Activated naive CD8-positive, alpha-beta T cell treated with anti-CD3 and anti-CD28 coated beads, Interleukin-2, amount 50 U/mL, for 16 hours (primary cell): ENCODE results near the gene B4GALT3.
A peak's percentile ranks its signal among the peaks of the same experiment; 100 is the strongest.
"Not testable (repeated sequence)": the region's sequence is repeated elsewhere in the genome, so short reads cannot be mapped to it uniquely, and the experiment has no call there.

Source experiments
- DNase-seq: peaks from one replicate; pipeline ENCODE4 v3.0.0-alpha.2; 2020; ENCODE audit warnings: low read depth, low spot score

B4GALT3 gene

GRCh38 chr1:161177112-161177935 lies at the start of gene B4GALT3:
Gene B4GALT3 (minus strand): TSS chr1:161177507. CDS start chr1:161176060, 1,447 bp downstream.
- DNase-seq, result peak; percentile 94

- DNase-seq, result no peak
Observed at GRCh38 chr1:161226759-161227158, 49.5 kb upstream of the B4GALT3 start.

DNA sequence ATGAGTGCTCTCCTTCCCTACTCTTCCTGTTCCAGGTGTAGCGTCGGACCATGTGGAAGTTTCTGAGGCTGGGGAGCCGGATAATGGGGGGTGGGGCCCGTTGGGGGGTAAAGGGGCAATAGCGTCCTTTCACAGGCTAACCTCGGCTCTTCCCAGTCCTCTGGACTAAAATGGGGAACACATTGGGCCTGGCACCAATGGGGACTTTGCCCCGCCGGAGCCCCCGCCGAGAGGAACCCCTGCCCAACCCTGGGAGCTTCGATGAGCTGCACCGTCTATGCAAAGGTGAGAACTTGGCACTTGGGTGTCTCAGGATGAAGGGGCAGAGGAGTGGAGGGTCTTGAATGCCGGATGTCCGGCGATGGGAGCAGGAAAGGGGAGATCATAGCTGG lies 49.0 kb upstream of the B4GALT3 start:
- no peak for DNase-seq

DNA sequence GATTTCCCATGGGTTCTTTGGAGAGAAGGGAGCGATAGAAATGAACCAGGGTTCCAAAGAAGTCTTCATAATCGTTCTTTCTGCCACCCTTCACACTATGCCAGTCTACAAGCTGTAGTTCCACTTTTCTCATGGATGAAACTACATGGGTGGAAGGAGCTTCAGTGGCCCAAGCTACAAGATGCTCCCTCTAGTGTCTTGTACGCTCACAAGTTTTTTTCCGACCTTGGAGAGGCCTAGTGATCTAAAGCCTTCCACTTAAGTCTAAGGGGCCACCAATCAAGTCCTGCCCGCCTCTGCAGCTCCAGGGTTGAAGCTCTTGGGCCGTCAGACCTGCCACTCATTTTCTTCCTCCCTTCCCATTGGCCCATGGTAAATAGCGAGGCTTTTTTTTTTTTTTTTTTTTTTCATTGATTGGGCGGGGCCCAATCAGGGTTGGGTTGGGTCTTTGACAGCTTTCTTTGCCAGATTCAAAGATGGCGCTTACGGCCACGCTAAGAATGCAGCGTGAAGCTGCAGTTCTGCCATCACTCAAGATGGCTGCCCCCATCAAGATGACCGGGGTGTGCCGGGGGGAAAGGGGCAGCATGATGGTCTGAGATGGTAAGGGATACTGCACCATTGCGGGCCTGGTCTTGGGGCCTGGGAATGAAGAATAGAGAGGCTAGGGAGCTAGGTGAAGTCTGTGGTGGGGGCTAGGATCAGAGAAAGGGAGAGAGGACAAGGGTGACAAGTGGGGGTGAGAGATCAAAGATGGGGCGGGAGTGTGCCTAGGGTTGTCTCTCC lies 48.4 kb upstream of the B4GALT3 start, which contains the start of gene TOMM40L:
Gene TOMM40L (plus strand): TSS at position 527 of the 786 bp plus-strand sequence. CDS start 430 bp downstream, outside the sequence.
- DNase-seq, result peak; percentile 62

DNA sequence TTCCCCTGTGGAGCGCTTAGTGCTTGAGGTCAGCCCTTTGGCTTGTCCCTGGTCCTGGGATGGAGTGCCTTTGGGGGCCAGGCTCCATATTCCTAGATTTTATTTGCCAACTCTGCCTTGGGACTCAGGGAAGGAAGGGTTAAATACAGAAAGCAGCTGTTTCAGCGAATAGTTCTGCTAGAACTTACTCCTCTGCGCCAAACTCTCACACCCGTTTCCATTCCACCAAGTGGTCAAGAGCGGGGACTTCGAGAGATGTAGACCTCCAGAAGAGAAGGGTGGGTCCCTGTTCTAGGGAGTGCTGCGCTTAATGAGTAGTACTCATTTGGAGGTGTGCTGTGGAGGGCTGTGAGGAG lies 47.8 kb upstream of the B4GALT3 start:
- DNase-seq, result no peak

- not testable (repeated sequence) for DNase-seq
Observed at GRCh38 chr1:161224695-161225087, 47.4 kb upstream of the B4GALT3 start.

DNA sequence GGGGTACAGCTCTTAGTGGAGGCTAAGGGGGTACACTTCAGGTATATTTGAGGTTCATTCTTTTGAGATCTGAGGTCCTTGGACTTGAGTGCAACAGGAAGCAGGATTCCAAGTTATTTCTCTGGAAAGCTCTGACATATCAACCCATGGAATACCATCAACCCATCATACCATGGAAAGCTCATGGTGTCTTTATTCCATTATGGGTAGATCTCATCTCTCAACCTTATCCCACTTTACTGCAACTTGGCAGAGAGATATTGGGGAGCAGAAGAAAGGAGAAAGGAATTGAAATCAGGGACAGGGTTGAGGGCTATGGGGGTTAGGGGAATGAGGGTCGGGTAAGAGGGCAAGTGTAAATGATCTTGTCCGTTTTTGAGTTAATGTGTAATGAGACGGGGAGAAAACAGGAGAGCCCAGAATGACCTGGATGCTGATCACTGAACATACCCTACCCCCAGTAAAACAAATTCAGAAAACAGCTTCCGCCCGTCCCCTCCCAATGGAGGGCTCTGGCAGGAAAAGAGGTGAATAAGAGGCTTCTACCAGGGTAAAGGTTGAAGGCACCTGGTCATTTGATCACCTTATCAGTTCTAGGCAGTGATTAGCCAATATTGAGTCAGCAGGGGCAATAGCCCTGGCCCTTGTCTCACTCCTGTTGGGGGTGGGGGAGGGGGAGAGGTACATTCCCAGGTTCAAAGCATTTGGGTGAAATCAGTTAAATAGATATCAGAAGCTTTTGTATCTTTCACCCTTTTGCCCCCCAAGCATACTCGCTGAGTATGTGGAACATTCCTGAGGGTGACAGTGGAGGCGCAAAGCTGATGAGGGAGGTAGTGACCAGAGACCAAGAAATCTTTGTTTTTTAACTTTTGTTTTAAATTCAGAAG lies 46.7 kb upstream of the B4GALT3 start:
- DNase-seq, result no peak

DNA sequence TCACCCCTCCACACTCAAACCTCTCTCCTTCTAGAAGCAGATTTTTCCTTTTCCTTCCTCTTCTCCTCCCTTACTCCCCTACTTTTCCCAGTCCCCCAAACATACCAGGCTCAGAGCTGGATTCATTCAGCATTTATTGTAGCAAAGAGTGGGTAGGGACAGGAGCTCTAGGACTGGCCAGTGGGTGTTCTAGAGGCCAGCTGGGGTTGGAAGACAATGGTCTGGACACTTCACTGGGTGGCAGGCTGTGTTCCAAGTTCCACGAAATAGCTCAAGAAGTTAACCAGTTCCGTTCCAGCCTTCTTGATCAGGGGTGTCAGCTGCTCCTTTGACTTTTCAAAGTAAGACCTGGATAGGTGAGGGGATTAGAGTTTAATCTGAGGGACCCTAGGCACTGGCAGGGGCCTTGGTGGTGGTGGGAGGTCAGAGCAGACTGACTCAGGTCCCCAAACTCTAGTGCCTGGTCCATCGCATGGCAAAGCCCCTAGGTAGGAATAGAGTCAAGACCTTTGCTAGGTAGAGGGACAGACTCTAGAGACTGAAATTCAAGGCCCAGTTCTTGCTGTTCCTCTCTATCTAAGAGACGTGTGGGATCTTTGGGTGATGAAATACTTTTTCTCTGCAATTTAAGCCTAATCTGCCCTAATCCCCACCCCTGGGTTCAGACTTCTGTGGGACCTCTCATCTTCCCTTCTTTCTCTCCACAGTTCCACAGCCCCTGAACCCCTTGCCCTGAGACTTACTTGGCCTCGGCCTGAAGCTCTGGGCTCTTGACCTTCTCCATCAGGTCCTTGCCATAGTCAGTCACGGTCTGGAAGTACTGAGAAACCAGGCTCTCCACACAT lies 45.1 kb upstream of the B4GALT3 start:
- no peak for DNase-seq

DNA sequence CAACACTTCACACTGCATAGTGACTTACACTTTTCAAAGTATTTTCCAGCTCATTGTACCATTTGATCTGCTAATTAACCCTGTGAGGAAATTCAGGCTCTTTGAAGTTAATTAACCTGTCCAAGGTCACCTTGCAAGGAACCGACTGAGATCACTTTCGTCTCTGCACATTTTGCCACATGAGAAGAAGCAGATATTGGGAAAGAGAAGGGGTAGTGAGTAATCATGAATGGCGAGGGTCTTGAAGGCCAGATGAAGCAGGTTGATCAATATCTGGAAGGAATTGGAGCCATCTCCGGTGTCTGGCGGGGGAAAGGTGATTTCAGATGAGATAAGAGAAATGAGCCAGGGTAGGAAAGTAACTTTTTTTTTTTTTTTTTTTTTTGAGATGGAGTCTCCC lies 42.7 kb upstream of the B4GALT3 start:
- DNase-seq, result no peak

DNA sequence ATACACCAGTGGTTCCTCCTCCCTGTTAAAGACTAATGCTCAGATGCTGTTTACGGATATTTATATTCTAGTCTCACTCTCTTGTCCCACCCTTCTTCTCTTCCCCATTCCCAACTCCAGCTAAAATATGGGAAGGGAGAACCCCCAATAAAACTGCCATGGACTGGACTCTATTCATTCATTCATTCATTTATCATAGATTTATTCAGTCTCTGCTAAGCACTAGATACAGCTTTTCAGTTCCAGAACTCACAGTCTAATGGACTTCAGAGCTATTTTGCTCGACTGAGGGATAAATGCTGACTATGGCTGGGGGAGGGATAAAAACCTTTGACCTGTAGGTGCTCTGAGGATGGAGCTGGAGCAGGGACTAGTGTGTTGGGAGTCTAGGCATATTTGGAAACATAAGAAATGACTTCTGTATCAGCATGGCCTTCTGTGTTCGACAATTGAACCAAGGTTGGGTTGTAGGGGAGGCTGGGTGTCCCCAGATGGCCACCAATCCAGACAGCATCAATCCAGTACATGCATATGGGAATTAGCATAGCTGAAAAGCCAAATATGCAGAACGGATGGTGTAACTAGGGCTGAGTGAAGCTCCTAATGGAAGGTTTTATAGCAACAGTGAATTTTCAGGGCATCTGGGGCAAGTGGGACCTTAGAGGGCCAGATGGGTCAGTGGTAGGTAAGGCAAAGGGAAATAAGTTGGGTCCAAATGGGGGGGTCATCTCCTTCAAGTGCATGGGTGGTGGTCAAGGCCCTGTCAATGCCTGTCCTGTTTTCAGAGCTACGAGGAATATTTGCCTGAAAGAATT lies 42.0 kb upstream of the B4GALT3 start:
- no peak for DNase-seq

GRCh38 chr1:161218301-161219077 lies 41.2 kb upstream of the B4GALT3 start:
- DNase-seq, result no peak

DNA sequence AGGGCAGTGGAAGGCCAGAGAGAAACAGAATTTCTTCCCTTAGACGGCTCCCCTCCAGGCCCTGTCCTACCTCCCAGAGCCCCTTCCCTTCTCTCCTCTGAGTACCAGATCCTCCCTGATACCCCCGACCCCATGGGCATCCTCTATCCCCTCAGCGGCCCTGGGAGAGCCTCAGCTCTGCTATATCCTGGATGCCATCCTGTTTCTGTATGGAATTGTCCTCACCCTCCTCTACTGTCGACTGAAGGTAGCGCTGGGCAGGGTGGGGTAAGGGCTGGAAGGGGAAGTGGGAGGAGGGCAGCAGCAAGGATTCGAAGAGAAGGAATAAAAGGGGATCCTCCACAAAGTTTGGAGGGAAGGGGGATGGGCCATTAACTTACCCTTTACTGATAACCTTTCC lies 40.5 kb upstream of the B4GALT3 start:
- DNase-seq, result no peak

DNA sequence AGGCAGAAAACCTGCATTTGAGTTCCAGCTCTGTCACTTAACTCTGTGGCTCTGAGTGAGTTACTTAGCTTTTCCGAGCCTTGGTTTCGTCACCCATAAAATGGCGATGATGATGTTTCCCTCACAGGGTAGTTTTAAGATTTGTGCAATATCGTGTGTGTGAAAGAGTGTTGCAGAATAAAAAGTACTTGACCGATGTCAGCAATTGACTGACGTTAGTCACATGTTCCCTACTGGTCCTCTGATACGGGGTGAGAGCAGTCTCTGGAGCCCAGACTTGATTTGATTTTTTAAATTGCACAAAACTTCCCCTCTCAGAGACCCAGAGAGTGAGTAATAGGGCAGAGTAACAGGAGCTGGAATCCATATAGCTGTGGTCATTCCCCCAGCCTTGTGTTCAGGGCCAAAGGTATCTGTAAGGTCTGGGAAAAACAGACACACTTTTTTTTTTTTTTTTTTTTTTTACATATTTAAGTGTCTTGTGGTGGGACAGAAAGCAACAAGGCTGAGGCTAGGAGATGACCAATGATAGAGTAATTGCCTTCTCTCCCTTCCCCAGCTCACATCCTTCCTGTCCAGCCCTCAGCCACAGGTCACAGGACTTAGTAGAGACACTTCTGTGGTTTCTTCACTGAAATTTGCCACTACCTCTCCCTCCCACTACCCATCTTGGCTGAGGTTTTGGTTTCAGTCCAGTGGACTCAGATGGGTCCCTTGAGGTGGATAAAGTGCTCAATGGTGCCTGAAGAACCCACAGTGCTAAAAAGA lies 39.8 kb upstream of the B4GALT3 start:
- DNase-seq, result no peak

DNA sequence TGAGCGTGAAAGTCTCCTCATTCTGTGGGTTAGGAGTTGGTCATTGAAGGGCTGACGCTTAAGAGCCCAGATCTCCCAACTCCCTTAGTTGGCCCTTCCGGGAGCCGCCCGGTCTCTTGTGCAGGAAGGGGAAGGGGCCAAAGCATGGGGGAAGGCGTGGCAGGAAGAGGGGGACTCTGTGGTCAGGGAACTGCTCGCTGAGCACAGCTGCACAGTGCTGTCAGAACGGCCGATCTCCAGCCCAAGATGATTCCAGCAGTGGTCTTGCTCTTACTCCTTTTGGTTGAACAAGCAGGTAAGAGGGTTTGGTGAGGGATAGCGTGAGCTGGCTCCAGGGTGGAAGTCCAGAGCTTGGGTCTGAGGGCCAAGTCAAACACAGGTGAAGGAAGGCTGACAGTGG lies 37.8 kb upstream of the B4GALT3 start, which contains the start of gene FCER1G:
Gene FCER1G (plus strand): TSS at position 220 of the 400 bp plus-strand sequence. CDS start 27 bp downstream, at position 247.
- no peak for DNase-seq

GRCh38 chr1:161214369-161214768 lies 37.1 kb upstream of the B4GALT3 start:
- DNase-seq, result no peak

DNA sequence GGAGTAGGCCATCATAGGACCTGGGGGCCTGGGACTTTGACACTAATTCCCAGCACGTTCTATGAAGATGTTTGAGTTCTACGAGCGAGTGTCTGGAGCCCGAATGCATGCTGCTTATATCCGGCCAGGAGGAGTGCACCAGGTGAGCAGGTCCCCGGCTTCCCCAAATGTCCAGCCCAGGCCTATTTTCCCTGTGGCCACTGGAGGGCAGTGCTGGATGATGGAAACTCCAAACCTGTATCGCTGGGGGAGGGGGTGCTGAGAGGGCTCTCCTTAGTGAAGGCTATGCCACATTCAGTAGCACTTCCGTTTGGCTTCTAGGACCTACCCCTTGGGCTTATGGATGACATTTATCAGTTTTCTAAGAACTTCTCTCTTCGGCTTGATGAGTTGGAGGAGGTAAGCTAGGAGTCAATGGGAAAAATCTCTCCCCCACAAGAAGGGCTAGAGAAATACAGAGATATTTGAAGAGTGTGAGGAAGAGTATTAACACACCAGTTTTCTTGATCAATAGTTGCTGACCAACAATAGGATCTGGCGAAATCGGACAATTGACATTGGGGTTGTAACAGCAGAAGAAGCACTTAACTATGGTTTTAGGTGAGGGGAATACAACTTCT lies 32.6 kb upstream of the B4GALT3 start:
- DNase-seq, result peak; percentile 61

DNA sequence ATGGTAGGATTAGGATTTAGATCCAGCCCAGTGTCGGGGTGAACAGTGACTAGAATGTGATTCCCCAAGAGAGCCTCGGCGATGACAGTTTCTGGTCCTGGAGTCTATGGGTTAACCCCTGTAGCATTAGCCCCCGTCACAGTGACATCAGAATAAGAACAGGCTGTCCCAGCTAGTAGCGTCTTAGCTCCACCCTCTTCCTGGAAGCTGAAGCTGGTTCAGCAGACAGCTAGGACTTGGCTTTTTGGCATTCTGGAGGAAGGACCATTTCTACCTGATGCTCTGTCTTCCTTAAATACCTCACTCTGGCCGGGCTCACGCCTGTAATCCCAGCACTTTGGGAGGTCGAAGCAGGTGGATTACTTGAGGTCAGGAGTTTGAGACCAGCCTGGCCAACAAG lies 29.9 kb upstream of the B4GALT3 start:
- DNase-seq, result no peak
